Lung (tissue), 12 donors: Measurements from ENCODE around the gene SYNPO2. TPM values are rescaled to one million over a fixed set of nuclear protein-coding genes. Genes with fewer than 3 reads are reported as not detected.

Experiments used
- ATAC-seq: fragments of 200-7000 bp; cut with Tn5 transposase; one replicate; pipeline ENCODE4 v1.9.1; 2020; ENCODE audit warnings: moderate number of reproducible peaks; ENCODE audit not compliant: insufficient read depth, low FRiP score
- DNase-seq, 3 donors: peaks; one replicate each; pipeline ENCODE4 v3.0.0-alpha.2; 2013 to 2017
- H3K27ac ChIP-seq, 2 donors: one replicate each; pipeline ENCODE4 v1.5.1; 2013; ENCODE audit warnings: mild to moderate bottlenecking in 2 of 2, moderate library complexity in 2 of 2, control low read depth in 1 of 2, inconsistent platforms in 1 of 2, low read depth in 1 of 2, low read length in 1 of 2
- H3K27me3 ChIP-seq, 3 donors: one replicate each; pipeline ENCODE4 v1.5.1; 2013; ENCODE audit warnings: low read length in 2 of 3; ENCODE audit not compliant: control insufficient read depth in 3 of 3, insufficient read depth in 3 of 3
- H3K36me3 ChIP-seq, 4 donors: one replicate each; pipeline ENCODE4 v1.5.1; 2013; ENCODE audit warnings: low read length in 4 of 4, mild to moderate bottlenecking in 1 of 4, moderate library complexity in 1 of 4; ENCODE audit not compliant: control insufficient read depth in 4 of 4, insufficient read depth in 4 of 4
- H3K4me1 ChIP-seq, 5 donors: one replicate each; pipeline ENCODE4 v1.5.1; 2013; ENCODE audit warnings: low read length in 5 of 5, mild to moderate bottlenecking in 2 of 5, moderate library complexity in 1 of 5; ENCODE audit not compliant: control insufficient read depth in 5 of 5, insufficient read depth in 5 of 5
- H3K4me3 ChIP-seq: one replicate; pipeline ENCODE4 v1.5.1; 2013; ENCODE audit warnings: mild to moderate bottlenecking, control low read depth, moderate library complexity
- H3K9ac ChIP-seq, 2 donors: one replicate each; pipeline ENCODE4 v1.5.1; 2013; ENCODE audit warnings: low read length in 2 of 2, control low read depth in 1 of 2; ENCODE audit not compliant: insufficient read depth in 1 of 2
- H3K9me3 ChIP-seq, 4 donors: one replicate each; pipeline ENCODE4 v1.5.1; 2013; ENCODE audit warnings: low read length in 3 of 4, mild to moderate bottlenecking in 1 of 4, moderate library complexity in 1 of 4; ENCODE audit not compliant: control insufficient read depth in 4 of 4, insufficient read depth in 3 of 4
- CTCF ChIP-seq: IDR thresholded peaks from 2 replicates; pipeline ENCODE4 v1.5.1; 2012; ENCODE audit warnings: mild to moderate bottlenecking; ENCODE audit errors: control extremely low read depth, extremely low read depth
- WGBS, 2 donors: extraction: QIAGEN DNeasy Blood & Tissue Kit; methylation state at CpG; one replicate each; pipeline ENCODE4 v1.1.7; 2013; 5-methylcytosine and 5-hydroxymethylcytosine counted together
- polyA plus RNA-seq, 2 donors: library from polyadenylated mRNA; stranded (reverse); fragments of 200-250 nt; gene quantifications; one replicate each; pipeline ENCODE4 v1.2.1, GENCODE V29; 2013
- total RNA-seq, 2 donors: library from RNA; depleted of rRNA in 1 of 2; stranded (reverse); fragments of >200 nt in 1 of 2; gene quantifications; one replicate each; pipeline ENCODE4 v1.2.1, GENCODE V29; 2014 to 2021
- donor health status: control.
- donor health status: control.
- donor health status: Bipolar disorder and iron deficiency.
- donor health status: healthy.
- donor health status: DM: yes; HTN: yes; CAD: no.

SYNPO2 gene
- total and polyA plus RNA-seq, 4 donors: 3.5 to 27.6 (median 10.1) TPM

GRCh38 chr4:118917582-118917981 lies 28.9 kb downstream of the SYNPO2 start:
- no peak overlapping the region for H3K4me3 ChIP-seq
- DNase-seq (no peak), ATAC-seq (no peak)
- H3K27ac ChIP-seq: peak overlapping the region in 1 of 2 donors; percentile 60
- 73 to 80% methylated on average over 2 of the region's 2 CpGs for WGBS, 2 donors
- H3K9me3 ChIP-seq: no peaks in the 10 kb centered on the region
- peaks cover 0 to 13% (median 3%) of the 10 kb centered on the region in 5 donors for H3K4me1 ChIP-seq
- H3K36me3 ChIP-seq: no peaks in the 10 kb centered on the region
- H3K27me3 ChIP-seq: no peaks in the 10 kb centered on the region
- no peak overlapping the region for H3K9ac ChIP-seq
- TF ChIP-seq CTCF: no peak

GRCh38 chr4:118918388-118918787 lies 29.7 kb downstream of the SYNPO2 start:
- Histone ChIP-seq H3K27ac (peak overlapping the region in 1 of 2 donors; percentile 9), H3K9ac (peak overlapping the region in 1 of 2 donors; percentile 9), H3K9me3 (no peaks in the 10 kb centered on the region), H3K4me1 (peaks cover 0 to 13% (median 3%) of the 10 kb centered on the region in 5 donors), H3K27me3 (no peaks in the 10 kb centered on the region), H3K4me3 (no peak overlapping the region), H3K36me3 (no peaks in the 10 kb centered on the region)
- TF ChIP-seq CTCF: no peak
- ATAC-seq (peak; percentile 58), DNase-seq (peak in 2 of 3 donors; percentile 79 to 80)
- 57 to 83% methylated on average over 3 of the region's 3 CpGs for WGBS, 2 donors

GRCh38 chr4:118920247-118920646 lies 31.6 kb downstream of the SYNPO2 start:
- H3K27ac ChIP-seq: peak overlapping the region in 1 of 2 donors; percentile 37
- ATAC-seq: no peak
- WGBS, 2 donors: 43 to 73% methylated on average over 2 of the region's 2 CpGs

More at GRCh38 chr4:118920247-118920646, 31.6 kb downstream of the SYNPO2 start:
- Histone ChIP-seq H3K9ac (no peak overlapping the region), H3K36me3 (no peaks in the 10 kb centered on the region), H3K27me3 (no peaks in the 10 kb centered on the region), H3K4me3 (no peak overlapping the region), H3K4me1 (peaks cover 0 to 14% (median 3%) of the 10 kb centered on the region in 5 donors), H3K9me3 (no peaks in the 10 kb centered on the region)
- DNase-seq: peak in 2 of 3 donors; percentile 29 to 30
- TF ChIP-seq CTCF: no peak
